ENCODE results near the gene RAB22A. TPM values are rescaled to one million over a fixed set of nuclear protein-coding genes. Genes with fewer than 3 reads are reported as not detected.

RAB22A gene
- total and polyA plus RNA-seq, 2 donors (not counting 3 experiments of a cell fraction or from before 2014, with no cell fraction given) = 8.6 to 16.3 TPM

DNA sequence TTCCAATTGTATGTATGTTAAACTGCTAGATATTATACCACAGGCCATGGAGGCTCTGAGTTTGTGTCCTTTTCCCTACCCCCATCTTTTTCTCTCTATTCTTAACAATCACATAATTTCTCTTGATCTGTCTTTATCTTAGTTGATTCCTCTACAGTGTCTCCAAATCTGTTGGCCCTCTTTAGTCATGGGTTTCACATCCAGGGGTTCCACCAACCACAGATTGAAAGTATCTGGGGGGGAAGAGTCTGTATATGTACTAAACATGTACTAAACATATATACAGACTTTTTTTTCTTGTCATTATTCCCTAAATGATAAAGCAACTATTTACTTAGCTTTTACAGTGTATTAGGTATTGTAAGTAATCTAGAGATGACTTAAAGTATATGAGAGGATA, 20.2 kb downstream of the RAB22A start:
- dilution Hi-C loops (cut with MboI; ENCODE audit: extremely low pct_ligation_motif_present, low sequenced_read_pairs) (no loop called here), intact Hi-C loops (cut with micrococcal nuclease) (no loop called here)
- DNase-seq (ENCODE audit: low read depth, low spot score) (no peak), FAIRE-seq (no peak)
- Histone ChIP-seq H4K20me1 (replicated peaks; ENCODE audit: control insufficient read depth, extremely low read depth, insufficient read depth, low read length) (peaks cover 2% of the 10 kb centered on the region), H3K9me3 (replicated peaks; ENCODE audit: control insufficient read depth, insufficient read depth, low read length) (no peaks in the 10 kb centered on the region), H3K27me3 (ENCODE audit: control insufficient read depth in 2 of 2, insufficient read depth in 2 of 2, low read length in 2 of 2) (no peaks in the 10 kb centered on the region), H3K36me3 (ENCODE audit: control insufficient read depth in 2 of 2, extremely low read depth in 1 of 2, insufficient read depth in 2 of 2, low read length in 2 of 2) (no peaks in the 10 kb centered on the region), H2AFZ (ENCODE audit: low read depth, low read length) (no peak overlapping the region), H3K9me1 (replicated peaks; ENCODE audit: control insufficient read depth, extremely low read depth, insufficient read depth, low read length) (no peaks in the 10 kb centered on the region), H3K27ac (ENCODE audit: insufficient read depth, low read depth, low read length) (no peak overlapping the region), H3K79me2 (ENCODE audit: control insufficient read depth, insufficient read depth, low read length) (peaks cover 65% of the 10 kb centered on the region), H3K4me3 (replicated peaks in 1 of 3; ENCODE audit: insufficient read depth in 1 of 3, low read depth in 1 of 3, low read length in 3 of 3) (no peak overlapping the region), H3K4me1 (ENCODE audit: control insufficient read depth, extremely low read depth, insufficient read depth, low read length) (no peaks in the 10 kb centered on the region), H3K4me2 (ENCODE audit: insufficient read depth, low read length) (no peak overlapping the region), H3K9ac (replicated peaks; ENCODE audit: extremely low read depth, insufficient read depth, low read length) (no peak overlapping the region)
- BruUV-seq (replicated peaks) = no TSS peak
- POLR2A ChIA-PET = no interaction called here
- TF ChIP-seq MYC (IDR thresholded peaks at IDR 0.05; ENCODE audit: low read depth, low read length) = no peak
- no peak for TF ChIP-seq EZH2 (IDR thresholded peaks at IDR 0.05; ENCODE audit: borderline replicate concordance, low read depth, low read length, severe bottlenecking)
- TF ChIP-seq JUN (IDR thresholded peaks at IDR 0.05; ENCODE audit: borderline replicate concordance, insufficient read depth, insufficient read length, low read depth) = no peak
- TF ChIP-seq, protein P1, sequence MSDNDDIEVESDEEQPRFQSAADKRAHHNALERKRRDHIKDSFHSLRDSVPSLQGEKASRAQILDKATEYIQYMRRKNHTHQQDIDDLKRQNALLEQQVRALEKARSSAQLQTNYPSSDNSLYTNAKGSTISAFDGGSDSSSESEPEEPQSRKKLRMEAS (IDR thresholded peaks at IDR 0.05; ENCODE audit: insufficient read depth, insufficient read length) = no peak
- no peak for TF ChIP-seq CTCF (IDR thresholded peaks at IDR 0.05; ENCODE audit: extremely low read depth in 1 of 2, insufficient read depth in 1 of 2, low read depth in 1 of 2, low read length in 2 of 2)
- no peak for TF ChIP-seq GATA2 (IDR thresholded peaks at IDR 0.05; ENCODE audit: insufficient read depth, insufficient read length, low read depth, low read length)
- TF ChIP-seq POLR2A (IDR thresholded peaks at IDR 0.05; ENCODE audit: low read depth, low read length) = no peak
- TF ChIP-seq POLR2AphosphoS5 (IDR thresholded peaks at IDR 0.05; ENCODE audit: insufficient read depth, low read depth, low read length) = no peak
- TF ChIP-seq FOS (IDR thresholded peaks at IDR 0.05; ENCODE audit: borderline replicate concordance, insufficient read depth, low read length) = no peak
- CTCF ChIA-PET = no interaction called here
